Fibroblast of lung (primary cell): ENCODE results near the gene HIPK1.

Source experiments
- EZH2 ChIP-seq: IDR thresholded peaks from 2 replicates; pipeline ENCODE4 v1.5.1; 2012; ENCODE audit warnings: low read length, control low read depth, mild to moderate bottlenecking; ENCODE audit errors: missing control alignments
- TF ChIP-seq, protein P1 (sequence below), 2 donors: IDR thresholded peaks in 1 of 2; conservative IDR thresholded peaks in 1 of 2; 1 replicate in 1 of 2; 2 replicates in 1 of 2; pipeline ENCODE4 v1.5.1; 2011 to 2012; ENCODE audit warnings: low read length in 2 of 2, control low read depth in 1 of 2, inconsistent platforms in 1 of 2, low read depth in 1 of 2, mild to moderate bottlenecking in 1 of 2

DNA sequence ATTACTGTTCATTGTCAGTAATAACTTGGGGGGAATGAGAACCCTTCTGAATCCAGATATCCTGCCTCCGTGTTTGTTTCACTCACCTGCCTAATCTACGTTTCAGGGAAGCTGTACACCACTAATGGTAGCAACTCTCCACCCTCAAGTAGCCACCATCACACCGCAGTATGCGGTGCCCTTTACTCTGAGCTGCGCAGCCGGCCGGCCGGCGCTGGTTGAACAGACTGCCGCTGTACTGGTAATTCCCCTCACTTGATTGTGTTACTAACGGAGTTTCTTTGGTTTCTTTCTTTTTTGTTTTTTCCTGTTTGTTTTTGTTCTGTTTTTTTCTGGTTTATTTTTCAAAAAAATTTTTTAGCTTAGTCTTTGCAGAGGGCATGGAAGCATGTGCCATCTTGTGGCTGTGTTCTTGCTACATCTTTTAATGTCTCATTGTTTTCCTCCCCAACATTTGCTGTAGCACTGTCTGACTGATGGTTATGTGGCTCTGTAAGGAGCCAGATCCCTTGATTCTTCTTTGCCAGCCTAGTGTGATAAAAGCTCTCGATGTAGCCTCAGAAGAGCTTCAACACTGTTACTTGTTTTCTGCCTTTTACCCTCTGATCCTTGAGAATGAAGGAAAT is 34.3 kb downstream of the HIPK1 start:
- TF ChIP-seq, protein P1, sequence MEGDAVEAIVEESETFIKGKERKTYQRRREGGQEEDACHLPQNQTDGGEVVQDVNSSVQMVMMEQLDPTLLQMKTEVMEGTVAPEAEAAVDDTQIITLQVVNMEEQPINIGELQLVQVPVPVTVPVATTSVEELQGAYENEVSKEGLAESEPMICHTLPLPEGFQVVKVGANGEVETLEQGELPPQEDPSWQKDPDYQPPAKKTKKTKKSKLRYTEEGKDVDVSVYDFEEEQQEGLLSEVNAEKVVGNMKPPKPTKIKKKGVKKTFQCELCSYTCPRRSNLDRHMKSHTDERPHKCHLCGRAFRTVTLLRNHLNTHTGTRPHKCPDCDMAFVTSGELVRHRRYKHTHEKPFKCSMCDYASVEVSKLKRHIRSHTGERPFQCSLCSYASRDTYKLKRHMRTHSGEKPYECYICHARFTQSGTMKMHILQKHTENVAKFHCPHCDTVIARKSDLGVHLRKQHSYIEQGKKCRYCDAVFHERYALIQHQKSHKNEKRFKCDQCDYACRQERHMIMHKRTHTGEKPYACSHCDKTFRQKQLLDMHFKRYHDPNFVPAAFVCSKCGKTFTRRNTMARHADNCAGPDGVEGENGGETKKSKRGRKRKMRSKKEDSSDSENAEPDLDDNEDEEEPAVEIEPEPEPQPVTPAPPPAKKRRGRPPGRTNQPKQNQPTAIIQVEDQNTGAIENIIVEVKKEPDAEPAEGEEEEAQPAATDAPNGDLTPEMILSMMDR (conservative IDR thresholded peaks at IDR 0.05 in 1 of 2, IDR thresholded peaks at IDR 0.05 in 1 of 2; ENCODE audit: low read depth in 1 of 2, low read length in 2 of 2): peak; percentile 11 to 33
- no peak for TF ChIP-seq EZH2
